ENCODE data around the gene LRP1B.

DNA sequence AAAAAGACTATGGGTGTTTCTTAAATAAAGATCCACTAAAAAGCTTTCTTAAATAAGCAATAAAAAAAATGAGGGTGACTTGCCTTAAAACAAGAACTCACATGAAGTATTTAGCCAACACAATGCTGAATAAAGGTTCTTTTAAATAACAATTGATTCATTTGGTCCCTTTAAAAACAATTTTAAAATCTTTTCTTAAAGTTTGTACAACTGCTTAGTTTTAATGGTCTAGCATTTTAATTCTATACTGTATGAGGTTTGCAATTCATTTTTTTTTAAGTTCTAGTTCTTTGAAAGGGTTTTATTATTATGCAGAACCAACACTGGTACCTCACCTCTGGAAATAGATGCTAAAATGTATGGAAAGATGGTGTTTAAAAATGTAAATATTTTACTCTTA, 1017.5 kb downstream of the LRP1B start:
- TF ChIP-seq POLR2A (IDR thresholded peaks at IDR 0.05) (no peak), EP300 (IDR thresholded peaks at IDR 0.05) (no peak)
- TF ChIP-seq, protein P1, sequence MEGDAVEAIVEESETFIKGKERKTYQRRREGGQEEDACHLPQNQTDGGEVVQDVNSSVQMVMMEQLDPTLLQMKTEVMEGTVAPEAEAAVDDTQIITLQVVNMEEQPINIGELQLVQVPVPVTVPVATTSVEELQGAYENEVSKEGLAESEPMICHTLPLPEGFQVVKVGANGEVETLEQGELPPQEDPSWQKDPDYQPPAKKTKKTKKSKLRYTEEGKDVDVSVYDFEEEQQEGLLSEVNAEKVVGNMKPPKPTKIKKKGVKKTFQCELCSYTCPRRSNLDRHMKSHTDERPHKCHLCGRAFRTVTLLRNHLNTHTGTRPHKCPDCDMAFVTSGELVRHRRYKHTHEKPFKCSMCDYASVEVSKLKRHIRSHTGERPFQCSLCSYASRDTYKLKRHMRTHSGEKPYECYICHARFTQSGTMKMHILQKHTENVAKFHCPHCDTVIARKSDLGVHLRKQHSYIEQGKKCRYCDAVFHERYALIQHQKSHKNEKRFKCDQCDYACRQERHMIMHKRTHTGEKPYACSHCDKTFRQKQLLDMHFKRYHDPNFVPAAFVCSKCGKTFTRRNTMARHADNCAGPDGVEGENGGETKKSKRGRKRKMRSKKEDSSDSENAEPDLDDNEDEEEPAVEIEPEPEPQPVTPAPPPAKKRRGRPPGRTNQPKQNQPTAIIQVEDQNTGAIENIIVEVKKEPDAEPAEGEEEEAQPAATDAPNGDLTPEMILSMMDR (IDR thresholded peaks at IDR 0.05): no peak

All from tibial nerve (tissue), 4 donors.